ENCODE results near the gene ADCY2. TPM values are rescaled to one million over a fixed set of nuclear protein-coding genes. Genes with fewer than 3 reads are reported as not detected.

ADCY2 gene
- total RNA-seq, 1 experiment from 2014 or later: not detected

DNA sequence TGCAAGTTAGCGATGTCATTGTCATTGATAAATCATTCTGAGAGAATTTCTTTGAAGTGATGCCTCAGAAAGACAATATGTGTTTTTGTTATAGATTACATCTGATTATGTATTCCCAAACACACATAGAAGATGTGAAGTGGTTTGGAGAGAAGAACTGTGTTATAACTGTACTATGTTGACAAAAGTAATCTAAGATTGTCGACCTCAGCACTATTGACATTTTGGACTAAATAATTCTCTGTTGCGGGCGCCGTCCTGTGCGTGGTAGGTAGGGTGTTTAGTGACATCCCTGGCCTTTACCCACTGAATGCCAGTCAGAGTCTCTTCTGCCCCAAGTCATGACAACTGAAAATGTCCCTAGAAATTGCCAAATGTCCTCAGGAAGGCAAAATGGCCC, 377.2 kb downstream of the ADCY2 start:
- no peaks in the 10 kb centered on the region for H3K9me3 ChIP-seq
- no peaks in the 10 kb centered on the region; the same call in none of the 2 replicates for H3K27me3 ChIP-seq
- no peak for DNase-seq
- H3K36me3 ChIP-seq: no peaks in the 10 kb centered on the region
- H3K4me3 ChIP-seq: no peak overlapping the region

DNA sequence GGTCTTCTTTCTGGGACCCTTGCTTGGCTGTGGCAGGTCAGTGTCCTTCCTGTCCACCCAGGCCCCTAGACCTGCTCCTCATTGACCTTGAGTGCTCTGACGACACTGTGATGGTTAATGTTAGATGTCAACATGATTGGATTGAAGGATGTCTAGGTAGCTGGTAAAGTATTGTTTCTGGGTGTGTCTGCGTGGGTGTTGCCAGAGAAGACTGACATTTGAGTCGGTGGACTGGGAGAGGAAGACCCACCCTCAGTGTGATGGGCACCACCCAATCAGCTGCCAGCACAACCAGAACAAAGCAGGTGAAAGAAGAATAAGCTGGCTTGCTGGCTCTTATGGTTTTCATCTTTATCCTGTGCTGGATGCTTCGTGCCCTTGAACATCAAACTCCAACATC, 380.5 kb downstream of the ADCY2 start:
- no peaks in the 10 kb centered on the region for H3K9me3 ChIP-seq
- no peak for DNase-seq
- H3K27me3 ChIP-seq: peaks cover 10% of the 10 kb centered on the region
- H3K4me3 ChIP-seq: no peak overlapping the region
- H3K36me3 ChIP-seq: no peaks in the 10 kb centered on the region

DNA sequence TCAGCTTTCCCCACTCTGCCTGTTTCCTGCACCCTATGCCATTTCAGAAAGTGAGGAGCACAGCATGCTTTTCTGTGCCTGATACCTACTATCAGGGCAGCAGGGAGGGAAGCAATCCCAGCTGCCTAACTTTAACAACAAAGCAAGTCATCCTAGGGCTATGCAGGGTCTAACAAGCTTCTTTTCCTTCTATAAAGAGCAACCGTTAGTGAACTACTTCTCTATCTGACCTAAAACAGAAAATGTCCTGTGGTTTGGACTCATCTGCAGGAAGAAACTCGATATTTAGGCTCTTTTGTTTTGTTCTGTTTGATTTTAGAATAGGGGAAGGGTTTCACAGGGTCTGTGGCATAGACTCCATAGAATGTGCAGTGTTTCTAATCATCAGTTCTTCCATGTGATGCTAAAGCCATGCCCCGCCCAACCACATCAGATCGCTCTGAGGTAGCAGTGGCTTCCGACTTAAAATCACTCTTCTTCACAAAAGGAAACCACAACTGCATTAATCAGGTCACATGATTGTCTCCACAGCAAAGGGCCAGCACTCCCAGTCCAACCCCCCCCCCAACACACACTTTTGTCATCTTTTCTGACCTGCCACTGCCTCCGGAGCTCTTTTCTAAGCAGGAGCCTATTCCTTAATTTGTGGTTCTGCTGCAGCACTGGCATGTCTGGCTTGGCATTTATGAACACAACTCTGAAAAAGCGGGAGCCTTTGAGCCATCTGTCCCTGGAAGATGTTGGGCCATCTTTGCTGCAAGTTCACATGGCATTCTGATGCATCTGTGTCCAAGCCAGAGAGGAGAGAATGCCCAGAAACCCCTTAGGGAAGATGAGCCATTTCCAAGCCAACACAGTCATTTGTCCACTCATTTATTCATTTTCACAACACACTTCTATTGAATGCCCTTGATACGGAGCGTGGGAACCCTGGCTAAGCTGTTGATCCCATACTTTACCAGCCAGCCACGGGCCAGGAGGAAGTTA, 383.4 kb downstream of the ADCY2 start:
- Histone ChIP-seq H3K9me3 (no peaks in the 10 kb centered on the region), H3K36me3 (no peaks in the 10 kb centered on the region), H3K4me3 (no peak overlapping the region), H3K27me3 (peaks cover 11% of the 10 kb centered on the region)
- DNase-seq: no peak

DNA sequence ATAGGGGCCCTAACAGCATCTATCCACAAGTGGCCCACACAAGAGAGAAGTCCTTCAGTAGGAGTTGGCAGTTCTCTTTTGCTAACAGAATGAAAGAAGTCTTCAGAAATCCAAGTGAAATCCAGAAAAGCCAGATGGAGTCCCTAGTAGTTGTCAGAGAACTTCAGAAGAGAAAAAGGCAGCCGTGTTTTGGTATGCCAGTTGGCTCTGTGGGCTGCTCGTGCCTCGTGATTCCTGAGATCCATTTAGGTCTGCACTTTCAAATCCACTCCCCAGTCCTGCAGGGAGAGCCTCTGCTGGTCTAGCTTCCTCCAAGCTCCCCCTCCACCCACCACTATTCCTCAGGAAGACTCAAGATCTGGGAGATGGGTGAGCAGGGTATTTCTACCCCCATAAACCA, 386.0 kb downstream of the ADCY2 start:
- Histone ChIP-seq H3K9me3 (no peaks in the 10 kb centered on the region), H3K36me3 (no peaks in the 10 kb centered on the region), H3K27me3 (peaks cover 15% of the 10 kb centered on the region), H3K4me3 (no peak overlapping the region)
- no peak for DNase-seq

DNA sequence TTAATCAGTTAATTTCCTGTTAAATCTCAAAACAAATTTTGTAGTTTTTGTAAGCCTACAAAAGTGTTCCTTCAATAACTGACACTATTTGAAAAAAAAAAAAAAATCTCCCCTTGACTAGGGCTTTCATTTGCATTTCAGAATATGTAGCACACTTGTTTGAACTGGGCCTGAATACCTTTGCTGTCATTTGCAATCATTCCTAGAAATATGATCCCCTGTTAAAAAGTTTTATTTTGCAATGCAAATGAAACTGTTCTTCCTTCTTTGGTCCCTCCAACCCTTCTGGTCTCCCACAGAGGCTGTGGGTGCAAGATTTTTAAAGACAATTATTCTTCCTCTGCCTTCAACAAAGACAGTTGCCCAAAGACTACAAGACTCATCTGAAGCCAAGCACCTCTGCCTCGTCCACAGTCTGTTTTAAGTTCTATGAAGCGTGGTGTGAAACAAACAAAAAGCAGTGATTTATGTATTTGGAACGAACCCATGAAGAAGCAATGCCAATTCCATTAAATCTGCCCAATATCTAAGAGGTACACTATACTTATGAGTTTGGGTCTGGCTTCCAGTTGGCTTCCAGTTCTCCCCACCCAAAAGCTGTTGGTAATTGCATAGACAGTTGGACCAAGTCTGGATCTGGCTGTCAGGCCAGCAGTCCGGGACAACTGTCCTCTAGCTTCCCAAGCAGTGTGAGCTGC, 388.9 kb downstream of the ADCY2 start:
- no peak overlapping the region for H3K4me3 ChIP-seq
- no peaks in the 10 kb centered on the region for H3K36me3 ChIP-seq
- no peak for DNase-seq
- H3K27me3 ChIP-seq: peaks cover 10% of the 10 kb centered on the region
- no peaks in the 10 kb centered on the region for H3K9me3 ChIP-seq

DNA sequence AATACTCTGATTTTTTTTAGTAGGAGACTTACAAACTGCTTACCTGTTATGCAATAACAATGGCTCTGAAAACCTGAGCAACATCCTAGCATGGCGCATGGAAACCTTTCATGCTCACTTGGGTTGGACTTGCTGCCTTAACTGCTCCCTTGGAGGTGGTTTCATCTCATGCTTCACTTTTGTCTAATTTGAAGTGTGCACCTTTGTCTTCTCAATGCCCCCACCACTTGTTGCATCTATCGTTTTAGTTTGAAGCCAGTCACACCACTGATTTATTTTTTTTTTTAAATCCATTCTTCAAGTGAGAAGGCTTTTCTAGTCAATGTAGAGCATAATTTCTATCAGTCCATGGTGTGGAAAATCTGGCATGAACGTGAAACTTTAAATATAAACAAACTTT, 391.8 kb downstream of the ADCY2 start:
- Histone ChIP-seq H3K36me3 (no peaks in the 10 kb centered on the region), H3K4me3 (no peak overlapping the region), H3K9me3 (no peaks in the 10 kb centered on the region), H3K27me3 (peaks cover 4% of the 10 kb centered on the region)
- no peak for DNase-seq

DNA sequence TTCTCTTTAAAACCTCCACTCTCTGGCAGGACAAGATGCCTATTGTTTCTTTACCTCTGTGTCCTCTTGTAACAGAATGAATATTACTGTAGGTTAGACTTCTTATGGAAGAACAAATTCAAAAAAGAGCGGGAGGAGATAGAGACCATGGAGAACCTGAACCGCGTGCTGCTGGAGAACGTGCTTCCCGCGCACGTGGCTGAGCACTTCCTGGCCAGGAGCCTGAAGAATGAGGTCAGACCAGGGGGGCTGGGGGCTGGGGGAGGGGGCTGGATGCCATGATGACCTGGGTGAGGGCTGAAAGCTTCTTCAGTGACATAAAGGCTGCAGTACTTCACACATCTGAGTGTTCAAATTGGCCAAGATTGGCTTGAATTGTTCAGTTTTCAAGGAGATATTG, 393.6 kb downstream of the ADCY2 start:
- DNase-seq: no peak
- H3K4me3 ChIP-seq: no peak overlapping the region
- peaks cover under 1% of the 10 kb centered on the region for H3K27me3 ChIP-seq
- H3K36me3 ChIP-seq: no peaks in the 10 kb centered on the region
- no peaks in the 10 kb centered on the region for H3K9me3 ChIP-seq

DNA sequence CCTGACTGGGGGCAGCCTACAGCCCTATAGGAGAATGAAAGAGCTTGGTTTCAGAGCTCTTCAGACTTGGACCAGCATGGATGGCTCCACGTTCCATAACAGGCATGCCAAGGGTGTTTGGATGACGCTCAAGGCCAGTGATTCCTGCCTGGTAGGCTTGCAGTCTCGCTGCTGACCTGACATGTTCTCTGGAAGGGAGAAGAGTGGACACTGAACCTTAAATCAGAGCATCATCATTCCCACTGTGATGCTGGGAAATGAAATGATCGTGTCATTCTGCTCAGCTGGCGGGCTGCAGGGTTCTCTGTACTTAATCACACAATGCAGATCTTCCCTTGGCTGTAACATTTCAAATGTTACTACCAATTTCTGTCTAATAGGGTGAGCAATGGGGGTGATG, 398.0 kb downstream of the ADCY2 start:
- Histone ChIP-seq H3K4me3 (no peak overlapping the region), H3K36me3 (no peaks in the 10 kb centered on the region), H3K9me3 (no peaks in the 10 kb centered on the region), H3K27me3 (no peaks in the 10 kb centered on the region; the same call in 1 of the 2 replicates)
- no peak for DNase-seq

DNA sequence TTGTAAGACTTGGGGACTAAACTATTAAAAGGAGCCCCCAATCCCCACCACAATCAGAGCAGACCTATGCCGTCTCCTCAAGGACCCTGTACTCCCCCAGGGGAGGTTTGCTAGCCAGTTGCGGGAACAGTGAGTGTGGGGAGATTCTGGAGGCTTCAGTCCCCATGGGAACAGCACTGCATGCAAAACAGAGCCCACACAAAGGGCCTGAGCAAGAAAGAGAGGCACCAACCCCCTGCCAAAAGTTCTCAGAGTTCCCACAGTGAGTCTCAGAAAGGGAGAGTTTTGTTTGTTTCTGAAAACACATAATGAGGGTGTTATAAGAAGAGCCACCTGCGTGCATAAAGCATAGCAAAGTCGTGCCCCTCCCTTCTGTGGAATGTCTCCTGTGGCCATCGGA, 398.4 kb downstream of the ADCY2 start:
- Histone ChIP-seq H3K4me3 (no peak overlapping the region), H3K27me3 (no peaks in the 10 kb centered on the region; the same call in 1 of the 2 replicates), H3K9me3 (no peaks in the 10 kb centered on the region), H3K36me3 (no peaks in the 10 kb centered on the region)
- no peak for DNase-seq

DNA sequence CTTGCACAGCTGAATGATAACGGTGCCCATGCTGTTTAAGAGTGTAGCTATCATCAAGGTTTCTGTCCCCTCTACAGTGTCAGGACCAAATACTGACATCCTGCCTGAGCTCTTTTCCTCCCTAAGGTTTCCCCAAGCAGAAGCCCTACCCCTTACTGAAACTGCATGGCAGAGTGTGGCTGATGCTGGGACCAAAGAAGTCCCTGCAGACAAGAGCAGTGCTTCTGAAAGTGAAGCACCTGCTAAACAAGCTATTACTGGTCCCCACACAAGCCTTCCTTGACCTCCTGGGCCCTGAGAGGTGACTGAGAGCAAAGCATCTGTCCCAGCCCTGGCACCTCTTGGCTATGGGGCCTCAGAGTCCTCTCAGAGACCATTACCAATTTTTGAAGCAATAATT, 398.9 kb downstream of the ADCY2 start:
- Histone ChIP-seq H3K4me3 (no peak overlapping the region), H3K36me3 (no peaks in the 10 kb centered on the region), H3K27me3 (no peaks in the 10 kb centered on the region), H3K9me3 (no peaks in the 10 kb centered on the region)
- no peak for DNase-seq

DNA sequence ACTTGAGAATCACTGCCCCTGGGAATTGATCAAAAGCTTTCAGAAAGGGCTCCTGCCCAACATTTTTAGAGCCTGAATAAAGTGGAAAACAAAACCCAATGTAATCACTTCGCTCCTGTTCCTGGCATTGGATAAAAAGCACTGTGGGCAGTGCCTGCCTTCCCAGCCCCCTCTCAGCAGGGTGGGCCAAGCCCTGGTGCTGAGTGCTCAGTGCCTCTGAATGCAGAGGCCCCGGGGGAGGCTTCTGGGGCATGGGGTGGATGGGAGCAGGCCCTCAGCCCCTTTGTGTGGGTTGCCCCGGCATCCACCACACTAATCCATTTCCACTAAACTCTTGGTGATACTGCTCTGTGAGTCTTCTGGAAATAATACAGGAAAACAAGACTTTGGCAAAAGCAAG, 399.4 kb downstream of the ADCY2 start:
- Histone ChIP-seq H3K36me3 (no peaks in the 10 kb centered on the region), H3K9me3 (no peaks in the 10 kb centered on the region), H3K27me3 (no peaks in the 10 kb centered on the region), H3K4me3 (no peak overlapping the region)
- no peak for DNase-seq

DNA sequence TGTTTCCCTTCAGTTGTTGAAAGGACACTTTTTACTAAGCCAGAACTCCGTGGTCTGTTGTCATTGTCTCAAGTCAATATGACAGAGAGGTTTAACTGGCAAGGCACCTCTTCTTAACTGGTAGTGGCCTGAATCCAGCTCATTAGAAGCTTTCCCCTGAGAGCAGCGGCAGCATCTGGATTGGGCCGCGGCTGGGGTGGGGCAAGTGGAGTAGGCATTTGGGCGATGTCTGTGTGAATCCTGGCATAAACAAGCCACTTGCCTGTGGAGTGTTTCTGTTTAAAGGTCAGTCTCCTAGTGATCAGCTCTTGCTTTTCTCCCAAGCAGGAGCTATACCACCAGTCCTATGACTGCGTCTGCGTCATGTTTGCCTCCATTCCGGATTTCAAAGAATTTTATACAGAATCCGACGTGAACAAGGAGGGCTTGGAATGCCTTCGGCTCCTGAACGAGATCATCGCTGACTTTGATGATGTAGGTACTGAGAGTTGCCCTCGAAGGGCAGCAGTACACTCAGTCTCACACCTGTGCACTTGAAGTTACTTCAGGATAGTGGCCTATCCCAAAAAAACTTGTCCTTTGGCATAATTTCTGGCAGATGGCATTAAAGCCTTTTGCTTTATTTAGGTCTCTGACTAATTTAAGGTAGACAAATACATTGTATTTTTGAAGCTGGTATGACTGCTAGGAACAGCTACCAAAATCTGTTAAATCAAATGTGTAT, 406.1 kb downstream of the ADCY2 start:
- no peaks in the 10 kb centered on the region for H3K9me3 ChIP-seq
- H3K36me3 ChIP-seq: no peaks in the 10 kb centered on the region
- no peaks in the 10 kb centered on the region for H3K27me3 ChIP-seq
- no peak overlapping the region for H3K4me3 ChIP-seq
- DNase-seq: no peak

DNA sequence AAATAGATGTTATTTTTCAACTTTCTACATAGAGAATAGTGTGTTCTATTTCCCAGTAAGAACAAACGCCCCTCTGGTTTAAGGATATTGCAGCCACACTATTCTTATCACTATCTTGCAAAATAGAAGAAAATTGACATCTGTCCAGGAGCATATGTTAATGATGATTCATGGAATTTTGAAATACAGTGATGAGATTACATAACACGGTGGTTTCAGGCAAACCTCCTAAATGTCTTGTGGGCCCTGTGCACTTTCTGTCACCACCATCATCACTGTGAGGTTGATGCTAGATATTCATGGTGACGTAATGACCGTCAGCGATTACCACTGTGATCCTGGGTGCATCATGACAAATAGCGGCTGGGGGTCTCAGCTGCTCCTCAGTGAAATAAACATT, 406.9 kb downstream of the ADCY2 start:
- no peaks in the 10 kb centered on the region for H3K36me3 ChIP-seq
- DNase-seq: no peak
- no peaks in the 10 kb centered on the region for H3K27me3 ChIP-seq
- no peak overlapping the region for H3K4me3 ChIP-seq
- no peaks in the 10 kb centered on the region for H3K9me3 ChIP-seq

DNA sequence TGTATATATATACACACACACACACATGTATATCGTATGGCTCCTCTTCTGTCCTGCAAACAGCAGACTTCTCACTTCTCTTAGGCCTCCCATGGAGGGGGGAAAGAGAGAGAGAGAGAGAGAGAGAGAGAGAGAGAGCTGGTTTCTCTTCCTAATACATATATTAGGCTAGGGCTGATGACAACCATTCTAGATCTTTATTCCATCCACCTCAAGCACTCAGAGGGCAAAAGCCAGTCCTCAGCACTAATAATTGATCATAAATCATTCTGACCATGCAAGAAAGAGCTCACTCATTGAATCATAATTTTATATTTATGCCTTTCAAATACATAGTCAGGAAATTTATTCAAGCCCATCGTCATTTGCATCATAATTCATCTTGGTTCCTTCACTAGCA, 408.0 kb downstream of the ADCY2 start:
- no peak overlapping the region for H3K4me3 ChIP-seq
- DNase-seq: no peak
- no peaks in the 10 kb centered on the region for H3K36me3 ChIP-seq
- H3K27me3 ChIP-seq: no peaks in the 10 kb centered on the region
- H3K9me3 ChIP-seq: no peaks in the 10 kb centered on the region

DNA sequence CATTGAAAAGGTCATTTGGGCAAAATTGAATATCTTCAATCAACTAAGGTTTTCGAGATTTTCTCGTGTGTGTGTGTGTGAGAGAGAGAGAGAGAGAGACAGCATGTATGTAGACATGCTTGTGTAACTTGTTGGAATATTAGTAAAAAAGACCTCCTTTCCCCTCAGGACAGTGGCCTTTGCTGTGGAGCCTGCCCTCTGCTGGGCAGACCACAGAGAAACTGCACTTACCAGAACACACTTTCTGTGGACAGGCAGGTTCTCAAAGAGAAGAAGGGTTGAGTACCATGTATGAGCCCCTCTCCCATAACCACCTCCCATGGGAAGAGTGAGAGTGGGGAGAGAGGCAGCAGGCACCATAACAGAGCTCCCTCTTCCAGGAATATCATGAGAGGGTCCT, 409.4 kb downstream of the ADCY2 start:
- Histone ChIP-seq H3K27me3 (no peaks in the 10 kb centered on the region), H3K9me3 (no peaks in the 10 kb centered on the region), H3K4me3 (no peak overlapping the region), H3K36me3 (no peaks in the 10 kb centered on the region)
- no peak for DNase-seq

DNA sequence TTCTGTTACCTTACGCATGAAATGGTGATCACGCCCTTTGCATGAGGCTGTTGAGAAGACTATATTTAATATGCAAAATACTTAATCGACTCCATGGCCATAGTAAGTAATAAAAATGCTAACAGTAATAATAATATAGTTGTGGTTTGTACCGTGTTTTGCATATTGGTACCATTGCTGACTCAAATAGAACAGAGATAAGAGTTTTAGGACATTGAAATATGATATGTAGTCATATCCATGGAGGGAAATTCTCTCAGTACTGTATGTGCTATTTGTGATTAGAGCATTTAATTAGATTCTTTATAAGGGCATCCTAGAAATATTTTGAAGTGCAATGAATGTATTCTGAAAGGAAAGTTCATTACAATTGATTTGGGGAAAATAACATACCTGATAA, 413.1 kb downstream of the ADCY2 start:
- H3K4me3 ChIP-seq: no peak overlapping the region
- H3K9me3 ChIP-seq: no peaks in the 10 kb centered on the region
- no peak for DNase-seq
- peaks cover 7% of the 10 kb centered on the region; the same call in 1 of the 2 replicates for H3K27me3 ChIP-seq
- no peaks in the 10 kb centered on the region for H3K36me3 ChIP-seq

DNA sequence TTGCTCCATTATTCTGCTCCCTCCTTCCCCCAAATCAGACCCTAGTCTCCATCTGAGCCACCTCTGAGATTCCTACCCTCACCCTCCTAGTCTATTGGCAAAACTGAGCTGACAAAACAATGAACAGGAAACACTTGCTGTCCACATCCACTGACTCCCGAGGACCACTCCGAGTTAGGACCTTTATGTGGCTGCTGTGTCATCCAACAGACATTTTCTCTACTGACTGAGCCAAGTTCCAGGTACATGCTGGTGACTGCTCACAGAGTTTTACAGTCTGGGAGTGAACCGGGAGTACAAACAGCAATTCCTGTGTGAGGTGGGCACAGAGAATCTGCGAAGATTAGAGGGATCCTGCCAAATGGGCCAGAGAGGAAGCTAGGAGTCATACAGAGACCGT, 415.8 kb downstream of the ADCY2 start:
- no peaks in the 10 kb centered on the region for H3K36me3 ChIP-seq
- peaks cover 7% of the 10 kb centered on the region; the same call in 1 of the 2 replicates for H3K27me3 ChIP-seq
- H3K4me3 ChIP-seq: no peak overlapping the region
- no peaks in the 10 kb centered on the region for H3K9me3 ChIP-seq
- DNase-seq: no peak
